AG10803 (cell line): ENCODE results near the gene NDUFS6.

ENCODE experiments used
- DNase-seq: peaks from one replicate; pipeline ENCODE4 v3.0.0; 2010; ENCODE audit warnings: low read depth
- H3K4me3 ChIP-seq: 2 replicates; pipeline ENCODE4 v1.5.1; 2011; ENCODE audit warnings: mild to moderate bottlenecking, low read length, control low read depth
- TF ChIP-seq, protein P1 (sequence below): conservative IDR thresholded peaks from 2 replicates; pipeline ENCODE4 v1.5.1; 2011; ENCODE audit warnings: mild to moderate bottlenecking, low read length, control low read depth, inconsistent platforms

NDUFS6 gene

DNA sequence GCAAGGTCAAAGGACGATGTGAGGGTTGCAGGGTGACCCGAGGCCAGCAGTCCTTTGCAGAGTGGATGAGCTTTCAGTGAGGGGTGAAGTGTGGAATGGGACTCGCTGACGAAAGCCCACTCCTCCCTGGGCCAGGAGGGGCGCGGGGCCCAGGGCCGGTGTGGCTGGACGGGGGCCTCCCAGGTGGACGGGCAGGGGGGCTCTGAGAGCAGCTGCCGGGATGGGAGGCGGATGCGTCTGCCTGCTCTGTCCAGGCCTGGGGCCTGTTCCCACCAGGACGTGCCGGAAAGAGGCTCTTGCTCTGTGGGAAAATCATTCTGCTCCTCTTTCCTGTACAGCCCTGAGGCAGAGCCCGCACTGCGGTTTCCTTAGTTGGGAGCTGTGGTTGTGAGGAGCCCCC, 57.2 kb downstream of the NDUFS6 start:
- H3K4me3 ChIP-seq, result no peak overlapping the region
- no peak for DNase-seq
- TF ChIP-seq, protein P1, sequence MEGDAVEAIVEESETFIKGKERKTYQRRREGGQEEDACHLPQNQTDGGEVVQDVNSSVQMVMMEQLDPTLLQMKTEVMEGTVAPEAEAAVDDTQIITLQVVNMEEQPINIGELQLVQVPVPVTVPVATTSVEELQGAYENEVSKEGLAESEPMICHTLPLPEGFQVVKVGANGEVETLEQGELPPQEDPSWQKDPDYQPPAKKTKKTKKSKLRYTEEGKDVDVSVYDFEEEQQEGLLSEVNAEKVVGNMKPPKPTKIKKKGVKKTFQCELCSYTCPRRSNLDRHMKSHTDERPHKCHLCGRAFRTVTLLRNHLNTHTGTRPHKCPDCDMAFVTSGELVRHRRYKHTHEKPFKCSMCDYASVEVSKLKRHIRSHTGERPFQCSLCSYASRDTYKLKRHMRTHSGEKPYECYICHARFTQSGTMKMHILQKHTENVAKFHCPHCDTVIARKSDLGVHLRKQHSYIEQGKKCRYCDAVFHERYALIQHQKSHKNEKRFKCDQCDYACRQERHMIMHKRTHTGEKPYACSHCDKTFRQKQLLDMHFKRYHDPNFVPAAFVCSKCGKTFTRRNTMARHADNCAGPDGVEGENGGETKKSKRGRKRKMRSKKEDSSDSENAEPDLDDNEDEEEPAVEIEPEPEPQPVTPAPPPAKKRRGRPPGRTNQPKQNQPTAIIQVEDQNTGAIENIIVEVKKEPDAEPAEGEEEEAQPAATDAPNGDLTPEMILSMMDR, result no peak

DNA sequence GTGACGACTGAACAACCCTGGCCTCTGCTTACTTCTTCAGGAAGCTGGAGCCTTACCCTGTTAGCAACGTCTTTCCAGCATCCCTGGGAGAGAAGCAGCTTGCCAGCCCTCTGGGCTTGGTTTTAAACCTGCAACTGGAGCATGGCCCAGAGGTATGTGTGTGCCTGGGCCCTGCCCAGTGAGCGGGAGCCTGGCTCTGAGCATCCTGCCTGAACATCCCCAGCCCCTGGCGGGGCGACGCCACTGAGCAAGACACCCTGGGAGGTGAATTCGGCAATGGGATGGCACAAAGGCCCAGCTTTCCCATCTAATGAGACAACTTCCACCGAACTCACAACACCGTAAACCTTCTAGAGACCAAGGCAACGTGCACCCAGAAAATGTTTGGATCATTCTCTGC, 57.9 kb downstream of the NDUFS6 start:
- TF ChIP-seq, protein P1, result no peak

DNA sequence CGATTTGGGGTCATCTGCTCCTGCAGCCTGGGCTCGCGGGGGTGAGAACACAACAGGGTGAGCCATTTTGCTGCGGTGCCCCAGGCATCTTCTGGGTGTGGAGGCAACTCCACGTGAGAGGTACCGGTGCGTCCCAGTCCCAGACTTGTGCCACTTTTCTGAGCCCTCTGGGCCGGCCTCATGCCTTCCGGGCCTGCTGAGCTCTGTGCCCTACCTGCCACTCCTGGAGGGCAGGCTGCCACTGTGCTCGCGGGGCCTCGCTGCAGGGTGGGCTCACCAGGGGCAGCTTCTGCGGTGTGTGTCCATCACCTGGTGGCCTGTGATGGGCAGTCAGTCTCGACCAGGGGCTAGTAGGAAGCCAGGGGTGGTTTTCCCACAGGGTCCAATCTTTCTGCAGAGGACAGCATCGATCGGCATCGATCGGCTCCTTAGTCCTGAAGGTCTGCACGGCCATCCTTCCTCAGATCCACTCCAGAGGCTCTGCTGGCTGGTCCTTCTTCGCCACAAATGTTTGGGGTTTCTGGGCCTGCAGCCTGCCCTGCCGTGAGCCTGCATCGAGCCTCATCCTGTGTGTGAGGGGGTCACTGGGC, 58.9 kb downstream of the NDUFS6 start:
- no peak for DNase-seq
- TF ChIP-seq, protein P1, result no peak
- H3K4me3 ChIP-seq, result no peak overlapping the region

More for the DNA sequence above, 57.9 kb downstream of the NDUFS6 start:
- H3K4me3 ChIP-seq, result no peak overlapping the region
- DNase-seq, result no peak

DNA sequence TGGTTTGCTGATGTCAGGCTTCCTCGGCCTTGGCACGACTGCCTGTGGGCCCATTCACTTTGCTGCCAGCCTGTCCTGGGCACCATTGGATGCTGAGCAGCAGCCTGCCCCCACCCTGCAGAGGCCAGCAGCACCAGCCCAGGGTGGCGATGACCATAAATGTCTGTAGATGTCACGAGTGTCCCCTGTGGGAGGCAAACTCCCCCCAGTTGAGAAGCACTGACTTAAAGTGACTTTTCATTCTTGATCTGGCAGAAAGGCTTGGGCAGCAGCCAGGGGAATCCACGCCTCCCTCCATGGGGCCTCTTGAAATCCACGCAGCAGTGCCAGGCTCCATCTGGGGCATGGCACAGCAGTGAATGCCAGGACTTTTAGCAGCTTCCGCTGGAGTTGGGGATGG, 59.7 kb downstream of the NDUFS6 start:
- DNase-seq, result no peak

DNA sequence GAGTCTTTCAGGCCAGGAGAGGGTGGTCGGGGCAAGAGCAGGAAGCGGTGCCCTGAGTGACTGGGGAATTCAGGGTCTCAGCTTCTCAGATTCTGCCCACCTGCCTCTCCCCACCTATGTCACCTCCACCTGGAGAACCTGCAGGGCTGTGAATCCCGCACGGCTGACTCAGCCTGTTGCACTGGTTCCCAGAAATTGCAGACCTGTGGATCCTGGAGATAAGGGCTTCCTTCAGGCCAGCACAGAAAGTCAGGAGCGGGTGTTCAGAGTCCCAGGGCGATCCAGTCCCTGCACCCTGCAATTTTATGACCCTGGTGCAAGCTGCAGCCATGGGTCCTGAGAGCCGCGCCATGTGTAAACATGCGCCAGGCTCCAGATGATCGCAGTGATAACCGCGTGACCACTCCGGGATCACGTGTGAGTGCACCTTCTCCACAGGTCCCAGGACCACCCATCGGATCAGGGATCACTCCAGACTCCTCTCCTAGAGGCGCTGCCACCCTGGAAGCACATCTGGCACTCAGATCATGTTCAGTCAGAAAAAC, 63.8 kb downstream of the NDUFS6 start:
- no peak overlapping the region for H3K4me3 ChIP-seq
- no peak for DNase-seq
- TF ChIP-seq, protein P1, result no peak

More for the DNA sequence above, 59.7 kb downstream of the NDUFS6 start:
- TF ChIP-seq, protein P1, result no peak
- no peak overlapping the region for H3K4me3 ChIP-seq

DNA sequence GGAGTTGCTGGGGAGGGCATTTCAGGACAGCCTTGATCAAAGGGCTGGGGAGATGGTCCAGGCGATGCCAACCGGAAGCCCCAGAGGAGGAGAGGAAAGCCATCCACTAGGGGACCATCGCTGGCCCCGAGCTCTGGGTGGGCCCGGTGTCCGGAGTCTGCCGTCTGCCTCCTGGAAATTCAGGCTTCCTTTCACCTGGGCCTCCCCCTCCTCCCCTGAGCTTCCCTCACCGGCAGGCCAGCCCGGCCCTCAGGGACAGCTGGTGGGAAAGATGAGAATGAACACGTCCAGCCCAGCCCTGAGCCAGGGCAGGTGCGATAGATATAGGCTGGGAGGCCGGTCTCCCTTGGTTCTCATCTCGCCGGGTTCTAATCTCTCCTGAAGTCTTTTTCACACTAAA, 64.3 kb downstream of the NDUFS6 start:
- no peak overlapping the region for H3K4me3 ChIP-seq
- TF ChIP-seq, protein P1, result no peak
- DNase-seq, result no peak
